Prostate gland (tissue), 2 donors: ENCODE results near the gene IL16.

Experiments used
- POLR2A ChIP-seq: fragments of 450-650 bp; IDR thresholded peaks from one replicate; pipeline ENCODE4 v1.6.1; 2016; ENCODE audit warnings: antibody characterized with exemption, mild to moderate bottlenecking
- TF ChIP-seq, protein P1 (sequence below), 4 experiments: fragments of 200-600 bp in 2 of 4; fragments of 450-650 bp in 2 of 4; sonication (generic) in 2 of 4; IDR thresholded peaks; 1 replicate in 3 of 4; 2 replicates in 1 of 4; pipeline ENCODE4 v1.5.1; 2016 to 2019; ENCODE audit warnings: antibody characterized with exemption in 4 of 4, mild to moderate bottlenecking in 2 of 4, moderate library complexity in 2 of 4

DNA sequence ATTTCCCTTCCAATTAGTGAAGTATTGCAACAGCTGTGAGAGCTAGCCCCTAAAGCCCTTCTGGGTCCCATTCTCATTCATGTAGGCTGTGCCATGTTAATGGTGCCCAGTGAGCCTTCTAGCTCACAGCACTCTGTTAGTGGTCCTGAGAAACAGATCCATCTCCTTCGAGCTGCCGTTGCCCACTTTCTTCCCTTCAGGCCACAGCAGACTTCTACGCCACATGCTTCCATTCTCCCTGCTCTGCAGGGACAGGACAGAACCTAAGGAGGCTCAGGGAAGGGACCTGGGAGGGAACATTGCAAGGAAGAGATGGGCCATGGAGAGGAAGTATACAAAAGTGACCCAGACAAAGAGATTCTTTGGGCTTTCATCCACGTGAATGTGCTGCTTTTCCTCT, 139.0 kb downstream of the IL16 start:
- TF ChIP-seq, protein P1, sequence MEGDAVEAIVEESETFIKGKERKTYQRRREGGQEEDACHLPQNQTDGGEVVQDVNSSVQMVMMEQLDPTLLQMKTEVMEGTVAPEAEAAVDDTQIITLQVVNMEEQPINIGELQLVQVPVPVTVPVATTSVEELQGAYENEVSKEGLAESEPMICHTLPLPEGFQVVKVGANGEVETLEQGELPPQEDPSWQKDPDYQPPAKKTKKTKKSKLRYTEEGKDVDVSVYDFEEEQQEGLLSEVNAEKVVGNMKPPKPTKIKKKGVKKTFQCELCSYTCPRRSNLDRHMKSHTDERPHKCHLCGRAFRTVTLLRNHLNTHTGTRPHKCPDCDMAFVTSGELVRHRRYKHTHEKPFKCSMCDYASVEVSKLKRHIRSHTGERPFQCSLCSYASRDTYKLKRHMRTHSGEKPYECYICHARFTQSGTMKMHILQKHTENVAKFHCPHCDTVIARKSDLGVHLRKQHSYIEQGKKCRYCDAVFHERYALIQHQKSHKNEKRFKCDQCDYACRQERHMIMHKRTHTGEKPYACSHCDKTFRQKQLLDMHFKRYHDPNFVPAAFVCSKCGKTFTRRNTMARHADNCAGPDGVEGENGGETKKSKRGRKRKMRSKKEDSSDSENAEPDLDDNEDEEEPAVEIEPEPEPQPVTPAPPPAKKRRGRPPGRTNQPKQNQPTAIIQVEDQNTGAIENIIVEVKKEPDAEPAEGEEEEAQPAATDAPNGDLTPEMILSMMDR (IDR thresholded peaks at IDR 0.05), result no peak
- TF ChIP-seq POLR2A, result no peak
